ENCODE measurements around the gene TOR4A.

The TOR4A gene

DNA sequence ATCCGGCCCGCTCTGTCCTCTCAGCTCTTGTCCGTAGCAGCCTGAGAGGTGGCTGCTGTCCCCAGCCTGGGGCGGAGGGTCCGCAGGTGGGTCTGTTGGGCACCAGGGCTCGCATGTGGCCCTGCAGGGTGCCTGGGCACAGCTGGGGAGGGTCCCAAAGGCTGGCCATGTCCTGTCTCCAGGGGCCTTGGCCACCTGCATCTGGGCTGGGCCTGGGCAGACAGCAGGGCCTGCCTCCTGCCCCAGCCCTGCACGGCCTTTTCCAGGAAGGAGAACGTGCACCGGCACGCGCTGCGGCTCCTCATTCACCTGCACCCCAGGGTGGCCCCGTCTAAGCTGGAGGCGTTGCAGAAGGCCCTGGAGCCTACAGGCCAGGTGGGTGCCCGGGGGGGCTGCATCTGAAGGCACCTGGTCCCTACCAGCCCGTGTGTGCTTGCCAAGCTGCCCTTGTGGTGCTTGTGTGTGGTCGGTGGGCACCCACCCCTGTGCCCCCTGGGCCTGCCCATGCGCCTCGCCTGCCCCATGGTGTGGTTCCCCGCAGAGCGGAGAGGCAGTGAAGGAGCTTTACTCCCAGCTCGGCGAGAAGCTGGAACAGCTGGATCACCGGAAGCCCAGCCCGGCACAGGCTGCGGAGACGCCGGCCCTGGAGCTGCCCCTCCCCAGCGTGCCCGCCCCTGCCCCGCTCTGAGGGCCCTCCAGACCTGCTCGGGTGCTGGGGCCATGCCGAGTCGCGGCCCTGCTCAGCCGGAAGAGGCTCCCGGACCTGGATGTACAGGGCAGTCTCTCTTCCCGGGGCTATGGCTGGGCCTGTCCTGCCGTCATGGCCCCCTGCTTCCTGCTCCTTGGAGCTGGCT lies 5.1 kb upstream of the TOR4A start:
- Histone ChIP-seq H3K27ac (ENCODE audit: low read depth, low read length) (no peak overlapping the region), H3K9ac (ENCODE audit: low read length in 5 of 5) (no peak overlapping the region), H3K4me1 (ENCODE audit: control insufficient read depth in 5 of 5, insufficient read depth in 5 of 5, low read length in 5 of 5) (peaks cover 6 to 54% (median 45%) of the 10 kb centered on the region in 5 donors), H3K9me3 (ENCODE audit: control insufficient read depth in 5 of 5, low read length in 5 of 5) (no peaks in the 10 kb centered on the region), H3K27me3 (ENCODE audit: control insufficient read depth in 5 of 5, insufficient read depth in 4 of 5, low read length in 5 of 5) (peaks cover 0 to 6% (median 2%) of the 10 kb centered on the region in 5 donors), H3K4me3 (ENCODE audit: low read depth in 1 of 5, low read length in 5 of 5) (no peak overlapping the region), H3K36me3 (ENCODE audit: control insufficient read depth in 5 of 5, insufficient read depth in 5 of 5, low read length in 5 of 5) (peaks cover 0 to 48% (median 39%) of the 10 kb centered on the region in 5 donors)

GRCh38 chr9:137273095-137273490 lies 4.4 kb upstream of the TOR4A start:
- peaks cover 6 to 57% (median 51%) of the 10 kb centered on the region in 5 donors for H3K4me1 ChIP-seq (ENCODE audit: control insufficient read depth in 5 of 5, insufficient read depth in 5 of 5, low read length in 5 of 5)
- peaks cover 0 to 42% (median 33%) of the 10 kb centered on the region in 5 donors for H3K36me3 ChIP-seq (ENCODE audit: control insufficient read depth in 5 of 5, insufficient read depth in 5 of 5, low read length in 5 of 5)
- H3K9ac ChIP-seq (ENCODE audit: low read length in 5 of 5): no peak overlapping the region
- H3K27ac ChIP-seq (ENCODE audit: low read depth, low read length): no peak overlapping the region
- peaks cover 0 to 6% (median 2%) of the 10 kb centered on the region in 5 donors for H3K27me3 ChIP-seq (ENCODE audit: control insufficient read depth in 5 of 5, insufficient read depth in 4 of 5, low read length in 5 of 5)
- no peak overlapping the region for H3K4me3 ChIP-seq (ENCODE audit: low read depth in 1 of 5, low read length in 5 of 5)
- H3K9me3 ChIP-seq (ENCODE audit: control insufficient read depth in 5 of 5, low read length in 5 of 5): no peaks in the 10 kb centered on the region

DNA sequence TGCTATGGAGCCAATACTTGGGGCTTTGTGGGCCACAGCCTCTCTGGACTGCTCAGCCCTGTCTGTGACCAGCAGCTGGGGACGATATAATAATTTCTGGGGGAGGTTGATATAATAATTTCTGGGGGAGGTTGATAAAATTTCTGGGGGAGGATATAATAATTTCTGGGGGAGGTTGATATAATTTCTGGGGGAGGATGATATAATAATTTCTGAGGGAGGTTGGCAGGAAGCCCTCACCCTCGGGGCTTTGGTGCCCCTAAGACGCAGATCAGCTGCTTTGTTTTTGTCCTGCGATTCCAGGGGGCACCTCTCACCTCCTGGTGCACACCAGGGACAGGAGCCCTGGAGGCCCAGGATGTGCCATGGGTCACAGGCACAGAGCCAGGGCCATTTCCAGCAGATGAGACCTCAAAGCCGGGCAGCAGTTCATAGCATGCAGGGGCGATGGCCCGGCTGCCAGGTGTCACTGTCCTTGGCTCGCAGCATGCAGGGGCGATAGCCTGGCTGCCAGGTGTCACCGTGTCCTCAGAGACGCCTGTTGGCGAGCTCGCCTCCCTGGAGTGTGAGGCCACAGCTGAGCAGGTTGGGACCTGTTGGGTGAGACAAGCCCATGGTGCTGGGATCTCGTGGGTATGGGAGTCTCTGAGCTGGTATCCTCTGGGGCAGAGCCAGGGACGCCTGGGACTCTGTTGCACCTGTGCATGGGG lies 3.8 kb upstream of the TOR4A start:
- Histone ChIP-seq H3K27ac (ENCODE audit: low read depth, low read length) (no peak overlapping the region), H3K9me3 (ENCODE audit: control insufficient read depth in 5 of 5, low read length in 5 of 5) (peaks cover 0 to under 1% (median 0%) of the 10 kb centered on the region in 5 donors), H3K27me3 (ENCODE audit: control insufficient read depth in 5 of 5, insufficient read depth in 4 of 5, low read length in 5 of 5) (peaks cover 0 to 9% (median 3%) of the 10 kb centered on the region in 5 donors), H3K4me1 (ENCODE audit: control insufficient read depth in 5 of 5, insufficient read depth in 5 of 5, low read length in 5 of 5) (peaks cover 4 to 54% (median 45%) of the 10 kb centered on the region in 5 donors), H3K9ac (ENCODE audit: low read length in 5 of 5) (peak overlapping the region in 1 of 5 donors; percentile 15), H3K36me3 (ENCODE audit: control insufficient read depth in 5 of 5, insufficient read depth in 5 of 5, low read length in 5 of 5) (peaks cover 0 to 38% (median 31%) of the 10 kb centered on the region in 5 donors), H3K4me3 (ENCODE audit: low read depth in 1 of 5, low read length in 5 of 5) (no peak overlapping the region)

GRCh38 chr9:137275203-137275587 lies 2.3 kb upstream of the TOR4A start:
- no peak overlapping the region for H3K9ac ChIP-seq (ENCODE audit: low read length in 5 of 5)

GRCh38 chr9:137275588-137276472 lies 1.7 kb upstream of the TOR4A start:
- Histone ChIP-seq H3K4me3 (ENCODE audit: low read depth in 1 of 5, low read length in 5 of 5) (no peak overlapping the region), H3K9me3 (ENCODE audit: control insufficient read depth in 5 of 5, low read length in 5 of 5) (peaks cover 0 to 3% (median 0%) of the 10 kb centered on the region in 5 donors), H3K27ac (ENCODE audit: low read depth, low read length) (peak overlapping the region; percentile 89), H3K4me1 (ENCODE audit: control insufficient read depth in 5 of 5, insufficient read depth in 5 of 5, low read length in 5 of 5) (peaks cover 0 to 55% (median 43%) of the 10 kb centered on the region in 5 donors), H3K27me3 (ENCODE audit: control insufficient read depth in 5 of 5, insufficient read depth in 4 of 5, low read length in 5 of 5) (peaks cover 0 to 22% (median 10%) of the 10 kb centered on the region in 5 donors), H3K9ac (ENCODE audit: low read length in 5 of 5) (peak overlapping the region in 3 of 5 donors; percentile 64 to 81 (median 78)), H3K36me3 (ENCODE audit: control insufficient read depth in 5 of 5, insufficient read depth in 5 of 5, low read length in 5 of 5) (peaks cover 0 to 40% (median 25%) of the 10 kb centered on the region in 5 donors)

More at GRCh38 chr9:137275203-137275587, 2.3 kb upstream of the TOR4A start:
- Histone ChIP-seq H3K36me3 (ENCODE audit: control insufficient read depth in 5 of 5, insufficient read depth in 5 of 5, low read length in 5 of 5) (peaks cover 0 to 43% (median 27%) of the 10 kb centered on the region in 5 donors), H3K4me1 (ENCODE audit: control insufficient read depth in 5 of 5, insufficient read depth in 5 of 5, low read length in 5 of 5) (peaks cover 0 to 49% (median 37%) of the 10 kb centered on the region in 5 donors), H3K9me3 (ENCODE audit: control insufficient read depth in 5 of 5, low read length in 5 of 5) (peaks cover 0 to 3% (median 0%) of the 10 kb centered on the region in 5 donors), H3K27me3 (ENCODE audit: control insufficient read depth in 5 of 5, insufficient read depth in 4 of 5, low read length in 5 of 5) (peaks cover 0 to 22% (median 10%) of the 10 kb centered on the region in 5 donors), H3K4me3 (ENCODE audit: low read depth in 1 of 5, low read length in 5 of 5) (no peak overlapping the region), H3K27ac (ENCODE audit: low read depth, low read length) (no peak overlapping the region)

DNA sequence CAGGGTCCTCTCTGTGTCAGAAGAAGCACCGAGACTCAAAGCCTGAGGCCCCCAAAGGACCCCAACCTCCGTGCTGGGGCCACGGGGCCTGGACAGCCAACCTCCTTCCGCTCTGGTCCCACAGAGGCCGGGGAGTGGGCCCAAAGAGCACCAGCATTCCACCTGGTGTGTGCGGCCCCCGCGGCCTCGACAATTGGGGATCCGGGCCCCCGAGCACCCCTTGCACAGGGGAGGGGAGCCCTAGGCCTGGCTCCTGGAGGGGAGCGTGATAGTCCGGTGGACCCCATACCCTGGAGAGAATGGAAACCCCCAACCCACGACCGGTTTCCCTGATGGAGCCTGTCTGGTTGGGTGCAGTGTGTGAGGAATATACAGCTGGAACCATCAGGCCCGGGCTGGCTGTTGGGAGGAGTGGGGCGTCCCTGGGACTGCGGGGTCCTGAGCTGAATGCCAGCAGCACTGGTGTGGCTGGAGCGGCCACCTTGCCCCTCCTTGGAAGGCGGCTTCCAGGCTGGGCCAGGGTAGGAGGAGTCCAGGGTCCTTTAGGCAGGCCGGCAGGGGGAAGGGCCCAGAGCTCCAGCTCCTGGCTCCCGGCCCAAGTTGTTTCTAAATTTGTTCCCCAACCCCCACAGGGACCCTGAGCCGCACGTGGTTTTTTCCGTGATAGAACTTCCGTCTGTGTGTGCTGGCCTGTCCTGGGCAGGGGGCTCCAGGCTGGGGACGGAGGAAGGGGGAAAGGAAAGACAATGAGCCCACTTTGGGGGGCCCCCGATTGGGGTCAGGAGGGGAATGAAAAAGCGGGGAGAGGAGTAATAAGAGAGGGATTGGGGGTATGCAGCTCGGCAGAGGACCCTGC lies 825 bp upstream of the TOR4A start:
- Histone ChIP-seq H3K9me3 (ENCODE audit: control insufficient read depth in 5 of 5, low read length in 5 of 5) (peaks cover 0 to 3% (median 0%) of the 10 kb centered on the region in 5 donors), H3K27ac (ENCODE audit: low read depth, low read length) (peak overlapping the region; percentile 89), H3K4me1 (ENCODE audit: control insufficient read depth in 5 of 5, insufficient read depth in 5 of 5, low read length in 5 of 5) (peaks cover 0 to 62% (median 48%) of the 10 kb centered on the region in 5 donors), H3K4me3 (ENCODE audit: low read depth in 1 of 5, low read length in 5 of 5) (peak overlapping the region in 4 of 5 donors; percentile 45 to 68 (median 64)), H3K9ac (ENCODE audit: low read length in 5 of 5) (peak overlapping the region in 3 of 5 donors; percentile 64 to 81 (median 78)), H3K36me3 (ENCODE audit: control insufficient read depth in 5 of 5, insufficient read depth in 5 of 5, low read length in 5 of 5) (peaks cover 0 to 34% (median 21%) of the 10 kb centered on the region in 5 donors), H3K27me3 (ENCODE audit: control insufficient read depth in 5 of 5, insufficient read depth in 4 of 5, low read length in 5 of 5) (peaks cover 0 to 22% (median 10%) of the 10 kb centered on the region in 5 donors)

DNA sequence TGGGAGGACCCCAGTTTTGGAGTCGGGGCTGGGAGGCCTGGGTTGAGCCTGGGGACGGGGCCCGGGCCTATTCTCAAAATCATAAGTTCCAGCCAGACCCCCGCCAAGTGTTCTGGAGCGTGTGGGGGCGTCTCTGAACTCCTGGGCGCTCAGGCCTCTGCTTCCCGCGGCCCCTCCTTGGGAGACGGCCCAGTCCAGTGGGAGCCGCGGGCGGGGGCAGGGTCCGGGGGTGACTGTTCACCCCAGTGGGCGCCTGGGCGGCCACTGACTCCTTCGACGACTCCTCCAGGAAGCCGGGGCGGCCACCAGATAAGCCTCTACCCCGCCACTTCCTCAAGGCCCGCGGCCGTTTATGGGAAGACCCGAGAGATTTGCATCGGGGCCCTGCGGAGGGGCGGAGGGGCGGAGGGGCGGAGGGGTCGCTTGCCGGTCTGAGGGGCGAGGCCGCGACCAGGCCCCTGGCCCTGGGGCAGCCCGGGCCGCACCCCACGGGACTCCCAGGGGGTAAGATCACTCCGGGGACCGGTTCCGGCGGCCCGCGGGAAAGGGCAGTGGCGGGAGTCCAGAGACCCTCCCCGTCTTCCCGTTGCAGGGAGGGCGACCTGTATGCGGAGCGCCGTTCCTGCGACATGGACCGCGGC lies 655 bp downstream of the TOR4A start:
- H3K9me3 ChIP-seq (ENCODE audit: control insufficient read depth in 5 of 5, low read length in 5 of 5): peaks cover 0 to 3% (median 0%) of the 10 kb centered on the region in 5 donors
- H3K27ac ChIP-seq (ENCODE audit: low read depth, low read length): peak overlapping the region; percentile 89
- H3K4me1 ChIP-seq (ENCODE audit: control insufficient read depth in 5 of 5, insufficient read depth in 5 of 5, low read length in 5 of 5): peaks cover 0 to 62% (median 48%) of the 10 kb centered on the region in 5 donors

More for the DNA sequence above, 655 bp downstream of the TOR4A start:
- peak overlapping the region in 4 of 5 donors; percentile 35 to 81 (median 58) for H3K9ac ChIP-seq (ENCODE audit: low read length in 5 of 5)
- peaks cover 0 to 22% (median 8%) of the 10 kb centered on the region in 5 donors for H3K36me3 ChIP-seq (ENCODE audit: control insufficient read depth in 5 of 5, insufficient read depth in 5 of 5, low read length in 5 of 5)
- H3K4me3 ChIP-seq (ENCODE audit: low read depth in 1 of 5, low read length in 5 of 5): peak overlapping the region in 4 of 5 donors; percentile 56 to 68 (median 64)
- H3K27me3 ChIP-seq (ENCODE audit: control insufficient read depth in 5 of 5, insufficient read depth in 4 of 5, low read length in 5 of 5): peaks cover 0 to 22% (median 10%) of the 10 kb centered on the region in 5 donors

All from subcutaneous abdominal adipose tissue (tissue), 5 donors.